Heart left ventricle (tissue), 16 donors: ENCODE data around the gene OLFM1. TPM values are rescaled to one million over a fixed set of nuclear protein-coding genes. Genes with fewer than 3 reads are reported as not detected.
A peak's percentile ranks its signal among the peaks of the same experiment; 100 is the strongest.

Experiments used
- ATAC-seq, 4 donors: fragments of 200-7000 bp; cut with Tn5 transposase; one replicate each; pipeline ENCODE4 v1.9.1; 2020 to 2022; ENCODE audit warnings: moderate library complexity in 4 of 4, mild to moderate bottlenecking in 3 of 4, moderate number of reproducible peaks in 1 of 4
- DNase-seq, 5 donors: peaks; one replicate each; pipeline ENCODE4 v3.0.0-alpha.2; 2020
- H3K27ac ChIP-seq, 12 donors: fragments of 200-600 bp; sonication (generic) in 4 of 12; one replicate each; pipeline versions ENCODE4 v1.5.0 to v1.8.0; 2016 to 2022; ENCODE audit warnings: mild to moderate bottlenecking in 2 of 12
- H3K27me3 ChIP-seq, 9 donors: fragments of 200-600 bp; sonication (generic) in 2 of 9; one replicate each; pipeline versions ENCODE4 v1.5.1 to v1.8.0; 2016 to 2022; ENCODE audit warnings: mild to moderate bottlenecking in 3 of 9
- H3K36me3 ChIP-seq, 9 donors: fragments of 200-600 bp; sonication (generic) in 2 of 9; one replicate each; pipeline versions ENCODE4 v1.5.0 to v1.8.0; 2018 to 2022; ENCODE audit warnings: mild to moderate bottlenecking in 2 of 9
- H3K4me1 ChIP-seq, 12 donors: fragments of 200-600 bp; sonication (generic) in 4 of 12; one replicate each; pipeline versions ENCODE4 v1.5.0 to v1.8.0; 2016 to 2022; ENCODE audit warnings: mild to moderate bottlenecking in 3 of 12
- H3K4me3 ChIP-seq, 12 donors: fragments of 200-600 bp; sonication (generic) in 4 of 12; one replicate each; pipeline versions ENCODE4 v1.5.0 to v1.8.0; 2017 to 2022; ENCODE audit warnings: mild to moderate bottlenecking in 9 of 12, moderate library complexity in 4 of 12
- H3K9me3 ChIP-seq, 12 donors: fragments of 200-600 bp; sonication (generic) in 4 of 12; one replicate each; pipeline versions ENCODE4 v1.5.0 to v1.8.0; 2016 to 2022; ENCODE audit warnings: mild to moderate bottlenecking in 1 of 12
- CTCF ChIP-seq, 12 donors: fragments of 200-600 bp; sonication (generic) in 4 of 12; IDR thresholded peaks; one replicate each; pipeline versions ENCODE4 v1.5.0 to v1.8.0; 2018 to 2022; ENCODE audit warnings: antibody characterized with exemption in 12 of 12, mild to moderate bottlenecking in 5 of 12
- POLR2A ChIP-seq, 2 donors: fragments of 450-650 bp; IDR thresholded peaks; one replicate each; pipeline ENCODE4 v1.6.1; 2017; ENCODE audit warnings: antibody characterized with exemption in 2 of 2, mild to moderate bottlenecking in 2 of 2, moderate library complexity in 2 of 2
- WGBS, 4 donors: extraction: QIAGEN DNeasy Blood & Tissue Kit in 2 of 4; methylation state at CpG; one replicate each; pipeline versions ENCODE4 v1.1.5 to v1.1.7; 2013 to 2018; 5-methylcytosine and 5-hydroxymethylcytosine counted together
- intact Hi-C, 10 donors: fragments of 100-400 bp; cut with DNase I; formaldehyde crosslinking; loops; one replicate each; pipeline versions ENCODE4 v1.11.1 to v1.14.2; 2022
- polyA plus RNA-seq, 2 donors: library from polyadenylated mRNA; stranded (reverse); fragments of 200-250 nt; gene quantifications; one replicate each; pipeline ENCODE4 v1.2.3, GENCODE V29; 2013
- total RNA-seq, 9 donors: library from RNA; depleted of rRNA in 2 of 9; stranded (reverse); fragments of >200 nt in 2 of 9; fragmentation: NEBNext Ultra II Directional in 3 of 9; extraction: Animal tissue kit (Norgen Biotek cat#: 25700) in 3 of 9; gene quantifications; one replicate each; pipeline versions ENCODE4 v1.1.0 to v1.2.4, GENCODE V29; 2016 to 2023
- donor health status: ischemic (EF 13 %, LVEDD 7.1; RV severe dilation, severe dysfunction).
- donor health status: healthy with polysubstance abuse.
- donor health status: DM: no; HTN: yes; CAD: no.
- donor health status: DM: no; HTN: no; CAD: no.
- donor health status: ischemic (EF 25% LVEDD 6.9; RV normal size, moderate dysfunction).
- donor health status: ischemic (EF 25% LVEDD 5.7; RV mildly dilated, moderate dysfunction).
- donor health status: healthy.
- donor health status: DM: yes; HTN: yes; CAD: no.
- donor health status: ischemic (EF 35%, LVEDD 5.7; RV mildly dilated, moderate dysfunction).
- donor health status: nonischemic (EF 11% LVEDD 7.7; RV severe dilation, severe dysfunction).
- donor health status: DM: yes; HTN: yes; CAD: no.
- donor health status: PGD.
- donor health status: ischemic (EF 29% LVEDD 5.4; RV normal size, mild dysfunction).
- donor health status: nonischemic (EF 23%, LVEDD 6.1; RV moderate dilation, normal function).

The OLFM1 gene
- total and polyA plus RNA-seq, 11 donors = 3.5 to 11.8 (median 8.1) TPM

DNA sequence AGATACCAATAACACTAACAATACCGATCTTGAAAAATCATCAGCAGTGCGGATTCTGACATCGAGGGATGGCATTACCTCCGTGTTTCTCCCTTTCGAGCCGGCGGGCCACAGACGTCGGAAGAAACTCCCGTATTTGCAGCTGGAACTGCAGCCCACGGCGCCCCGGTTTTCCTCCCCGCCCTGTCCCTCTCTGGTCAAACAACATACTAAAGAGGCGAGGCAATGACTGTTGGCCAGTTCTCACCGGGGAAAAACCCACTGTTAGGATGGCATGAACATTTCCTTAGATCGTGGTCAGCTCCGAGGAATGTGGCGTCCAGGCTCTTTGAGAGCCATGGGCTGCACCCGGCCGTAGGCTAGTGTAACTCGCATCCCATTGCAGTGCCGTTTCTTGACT, 32.8 kb downstream of the OLFM1 start:
- intact Hi-C loops = no loop called here
- Histone ChIP-seq H3K9me3 (no peaks in the 10 kb centered on the region), H3K4me1 (no peaks in the 10 kb centered on the region), H3K4me3 (no peak overlapping the region), H3K36me3 (peaks cover 0 to 7% (median 0%) of the 10 kb centered on the region in 9 donors), H3K27ac (no peak overlapping the region), H3K27me3 (no peaks in the 10 kb centered on the region)
- ATAC-seq (no peak), DNase-seq (peak in 1 of 5 donors; percentile 10)
- TF ChIP-seq CTCF (IDR thresholded peaks at IDR 0.05) = no peak
- TF ChIP-seq POLR2A (IDR thresholded peaks at IDR 0.05) = no peak
- WGBS, 4 donors = 93 to 95% (median 95%) methylated on average over 23 of the region's 23 CpGs

DNA sequence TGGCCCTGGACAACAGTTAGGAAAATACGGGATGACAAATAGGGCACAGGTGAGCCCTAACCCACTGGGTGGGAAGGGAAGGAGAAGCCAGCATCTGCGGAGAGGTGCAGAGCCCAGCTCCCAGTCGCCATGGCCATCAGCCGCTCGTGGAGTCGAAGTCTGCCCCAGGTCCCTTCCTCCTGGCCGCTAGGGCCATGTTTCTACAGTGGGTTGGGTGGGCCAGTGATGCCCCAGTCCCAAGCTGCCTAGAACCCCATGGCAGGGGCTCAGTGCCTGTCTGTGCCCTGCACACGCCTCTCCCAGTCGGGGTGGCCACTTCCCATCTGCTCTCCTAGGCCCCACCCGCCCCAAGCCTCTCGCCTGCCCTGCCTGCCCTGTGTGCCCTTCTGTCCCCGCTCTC, 34.8 kb downstream of the OLFM1 start:
- TF ChIP-seq POLR2A (IDR thresholded peaks at IDR 0.05) (no peak), CTCF (IDR thresholded peaks at IDR 0.05) (no peak)
- intact Hi-C loops = no loop called here
- H3K27ac ChIP-seq = no peak overlapping the region
- no peak overlapping the region for H3K4me3 ChIP-seq
- H3K36me3 ChIP-seq = peaks cover 0 to 7% (median 0%) of the 10 kb centered on the region in 9 donors
- peaks cover 0 to 7% (median 0%) of the 10 kb centered on the region in 9 donors for H3K27me3 ChIP-seq
- 78 to 88% (median 87%) methylated on average over 8 to 12 of the region's 12 CpGs for WGBS, 4 donors
- no peaks in the 10 kb centered on the region for H3K9me3 ChIP-seq
- no peaks in the 10 kb centered on the region for H3K4me1 ChIP-seq
- peak in 2 of 5 donors; percentile 12 to 20 for DNase-seq
- no peak for ATAC-seq

- ATAC-seq (no peak), DNase-seq (no peak)
- no peaks in the 10 kb centered on the region for H3K4me1 ChIP-seq
- H3K9me3 ChIP-seq = no peaks in the 10 kb centered on the region
- no peak overlapping the region for H3K4me3 ChIP-seq
- WGBS, 4 donors = 73 to 82% (median 79%) methylated on average over 6 of the region's 6 CpGs
- no peak overlapping the region for H3K27ac ChIP-seq
- TF ChIP-seq CTCF (IDR thresholded peaks at IDR 0.05) (no peak), POLR2A (IDR thresholded peaks at IDR 0.05) (no peak)
- intact Hi-C loops = no loop called here
- H3K27me3 ChIP-seq = peaks cover 0 to 13% (median 0%) of the 10 kb centered on the region in 9 donors
- peaks cover 0 to 7% (median 0%) of the 10 kb centered on the region in 9 donors for H3K36me3 ChIP-seq
Observed at GRCh38 chr9:135123126-135123772, 35.8 kb downstream of the OLFM1 start.

GRCh38 chr9:135123773-135124134, 36.3 kb downstream of the OLFM1 start:
- H3K27ac ChIP-seq = no peak overlapping the region
- TF ChIP-seq POLR2A (IDR thresholded peaks at IDR 0.05) (no peak), CTCF (IDR thresholded peaks at IDR 0.05) (no peak)
- no peaks in the 10 kb centered on the region for H3K4me1 ChIP-seq
- no peaks in the 10 kb centered on the region for H3K9me3 ChIP-seq
- H3K4me3 ChIP-seq = no peak overlapping the region
- 55 to 75% (median 62%) methylated on average over 3 to 7 of the region's 7 CpGs for WGBS, 4 donors
- intact Hi-C loops = no loop called here
- peaks cover 0 to 13% (median 0%) of the 10 kb centered on the region in 9 donors for H3K27me3 ChIP-seq
- peak in 1 of 5 donors; percentile 37 for DNase-seq
- H3K36me3 ChIP-seq = peaks cover 0 to 7% (median 0%) of the 10 kb centered on the region in 9 donors
- peak; percentile 42 to 95 (median 54) for ATAC-seq
